Fibroblast of the conjunctiva (primary cell): ENCODE results near the gene CLDN7.
A peak's percentile ranks its signal among the peaks of the same experiment; 100 is the strongest.

ENCODE experiments used
- DNase-seq: peaks from one replicate; pipeline ENCODE4 v3.0.0-alpha.2; 2010; ENCODE audit warnings: low read depth

CLDN7 gene

GRCh38 chr17:7219229-7219811, 43.0 kb downstream of the CLDN7 start:
- no peak for DNase-seq

GRCh38 chr17:7218758-7219157, 43.5 kb downstream of the CLDN7 start:
- DNase-seq, result no peak

- no peak for DNase-seq
Measured at GRCh38 chr17:7218166-7218565, 44.1 kb downstream of the CLDN7 start.

GRCh38 chr17:7217113-7217987, 44.9 kb downstream of the CLDN7 start:
- peak; percentile 72 for DNase-seq

- DNase-seq, result no peak
Measured at GRCh38 chr17:7216242-7217112, 45.8 kb downstream of the CLDN7 start.

- DNase-seq, result no peak
Measured at GRCh38 chr17:7215652-7216180, 46.6 kb downstream of the CLDN7 start.

- DNase-seq, result no peak
Measured at GRCh38 chr17:7215136-7215638, 47.1 kb downstream of the CLDN7 start.

- peak; percentile 96 for DNase-seq
Measured at GRCh38 chr17:7214300-7215135, 47.8 kb downstream of the CLDN7 start.

GRCh38 chr17:7213895-7214299, 48.4 kb downstream of the CLDN7 start:
- peak; percentile 86 for DNase-seq

GRCh38 chr17:7211491-7212273, 50.6 kb downstream of the CLDN7 start:
- no peak for DNase-seq
